OCI-LY3 (cell line): Measurements from ENCODE around the gene ME3.

Experiments used
- EZH2phosphoT487 ChIP-seq: fragments of 200-600 bp; shearing (Covaris generic); IDR thresholded peaks from 2 replicates; pipeline ENCODE4 v1.6.1; 2018; ENCODE audit warnings: antibody characterized with exemption, mixed run types, low read depth
- TF ChIP-seq, protein P1 (sequence below): fragments of 200-600, 300-600 bp; sonication (generic); IDR thresholded peaks from 2 replicates; pipeline ENCODE4 v1.5.1; 2014; ENCODE audit warnings: antibody characterized with exemption, low read length, low read depth

DNA sequence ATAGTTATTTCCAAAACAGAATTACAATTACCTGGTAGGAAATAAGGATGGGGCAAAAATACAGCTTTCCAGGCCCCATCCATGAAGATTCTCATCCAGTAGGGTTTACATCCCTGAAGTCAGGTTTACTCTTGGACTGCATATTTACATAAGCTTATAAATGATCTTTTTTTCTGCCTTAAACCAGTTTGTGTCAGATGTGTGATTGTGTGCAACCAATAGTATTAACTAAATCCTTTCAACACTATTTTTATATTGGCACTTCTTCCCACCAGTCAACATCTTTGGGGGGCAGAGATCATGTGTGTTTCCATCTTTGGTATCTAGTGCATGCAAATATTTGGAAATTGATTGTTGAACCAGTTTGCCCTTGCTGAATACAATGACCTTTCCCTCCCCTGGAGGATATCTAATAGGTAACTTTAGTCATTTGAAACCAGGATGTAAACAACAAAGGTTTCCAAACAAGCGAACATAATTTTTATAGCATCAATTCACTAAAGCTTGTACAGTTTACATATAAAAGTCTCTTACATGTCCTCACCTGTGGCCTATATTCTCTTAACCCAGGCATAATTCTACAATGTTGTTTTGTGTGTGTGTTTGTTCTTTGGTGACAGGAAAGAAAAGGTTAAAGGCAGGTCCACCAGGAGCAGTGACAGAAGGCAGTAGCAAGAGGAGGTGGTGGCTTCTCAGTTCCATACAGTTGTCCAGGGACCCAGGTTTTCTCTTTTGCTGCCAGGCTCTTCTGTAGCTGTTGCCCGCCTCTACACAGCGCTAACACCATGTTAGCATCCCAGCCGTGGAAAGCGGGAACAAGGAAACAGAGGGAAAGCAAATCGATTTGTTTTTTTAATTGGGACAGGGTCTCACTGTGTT lies 1.7 kb upstream of the ME3 start:
- TF ChIP-seq, protein P1, sequence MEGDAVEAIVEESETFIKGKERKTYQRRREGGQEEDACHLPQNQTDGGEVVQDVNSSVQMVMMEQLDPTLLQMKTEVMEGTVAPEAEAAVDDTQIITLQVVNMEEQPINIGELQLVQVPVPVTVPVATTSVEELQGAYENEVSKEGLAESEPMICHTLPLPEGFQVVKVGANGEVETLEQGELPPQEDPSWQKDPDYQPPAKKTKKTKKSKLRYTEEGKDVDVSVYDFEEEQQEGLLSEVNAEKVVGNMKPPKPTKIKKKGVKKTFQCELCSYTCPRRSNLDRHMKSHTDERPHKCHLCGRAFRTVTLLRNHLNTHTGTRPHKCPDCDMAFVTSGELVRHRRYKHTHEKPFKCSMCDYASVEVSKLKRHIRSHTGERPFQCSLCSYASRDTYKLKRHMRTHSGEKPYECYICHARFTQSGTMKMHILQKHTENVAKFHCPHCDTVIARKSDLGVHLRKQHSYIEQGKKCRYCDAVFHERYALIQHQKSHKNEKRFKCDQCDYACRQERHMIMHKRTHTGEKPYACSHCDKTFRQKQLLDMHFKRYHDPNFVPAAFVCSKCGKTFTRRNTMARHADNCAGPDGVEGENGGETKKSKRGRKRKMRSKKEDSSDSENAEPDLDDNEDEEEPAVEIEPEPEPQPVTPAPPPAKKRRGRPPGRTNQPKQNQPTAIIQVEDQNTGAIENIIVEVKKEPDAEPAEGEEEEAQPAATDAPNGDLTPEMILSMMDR: no peak
- TF ChIP-seq EZH2phosphoT487: no peak
